Neural cell (in vitro differentiated cells): ENCODE measurements around the gene GRIP1. TPM values are rescaled to one million over a fixed set of nuclear protein-coding genes. Genes with fewer than 3 reads are reported as not detected.

ENCODE experiments used
- H2AFZ ChIP-seq: fragments of 200-600, 300-800 bp; sonication (generic), shearing (Covaris generic); 2 replicates; pipeline ENCODE4 v1.6.0; 2014; ENCODE audit warnings: low read depth, mild to moderate bottlenecking, antibody characterized with exemption, low read length, moderate library complexity
- H3F3A ChIP-seq: fragments of 200-600 bp; shearing (Covaris generic); 2 replicates; pipeline ENCODE4 v1.6.1; 2016; ENCODE audit warnings: mild to moderate bottlenecking, moderate library complexity, mixed read lengths, antibody characterized with exemption, low read length; ENCODE audit not compliant: insufficient read depth, poor library complexity, severe bottlenecking
- H3K27ac ChIP-seq: fragments of 200-600, 300-800 bp; sonication (generic), shearing (Covaris generic); 2 replicates; pipeline ENCODE4 v1.5.1; 2014; ENCODE audit warnings: mild to moderate bottlenecking, low read length, moderate library complexity
- H3K27me3 ChIP-seq: fragments of 300-800, 200-600 bp; sonication (generic), shearing (Covaris generic); 2 replicates; pipeline ENCODE4 v1.6.0; 2014; ENCODE audit warnings: mild to moderate bottlenecking, low read depth, low read length, moderate library complexity; ENCODE audit not compliant: insufficient read depth
- H3K36me3 ChIP-seq: fragments of 300-800, 200-600 bp; sonication (generic), shearing (Covaris generic); 2 replicates; pipeline ENCODE4 v1.5.1; 2014; ENCODE audit warnings: mild to moderate bottlenecking, antibody characterized with exemption, low read length, moderate library complexity; ENCODE audit not compliant: insufficient read depth
- H3K4me2 ChIP-seq: fragments of 300-800, 200-600 bp; sonication (generic), shearing (Covaris generic); 2 replicates; pipeline ENCODE4 v1.6.0; 2014; ENCODE audit warnings: mild to moderate bottlenecking, low read length
- H3K4me3 ChIP-seq: fragments of 300-800, 200-600 bp; sonication (generic), shearing (Covaris generic); 2 replicates; pipeline ENCODE4 v1.5.1; 2014; ENCODE audit warnings: mild to moderate bottlenecking, low read length, moderate library complexity
- H3K79me2 ChIP-seq: fragments of 200-600 bp; shearing (Covaris generic); replicated peaks from 2 replicates; pipeline ENCODE4 v1.6.0; 2014; ENCODE audit warnings: mild to moderate bottlenecking, low read length, moderate library complexity; ENCODE audit not compliant: insufficient read depth
- H3K9ac ChIP-seq: fragments of 300-800, 200-600 bp; sonication (generic), shearing (Covaris generic); 2 replicates; pipeline ENCODE4 v1.6.1; 2016; ENCODE audit warnings: mild to moderate bottlenecking, low read length, mixed read lengths
- H3K9me2 ChIP-seq: fragments of 200-600 bp; shearing (Covaris generic); 2 replicates; pipeline ENCODE4 v1.6.1; 2016; ENCODE audit warnings: mild to moderate bottlenecking, low read length, mixed read lengths; ENCODE audit not compliant: insufficient read depth
- H3K9me3 ChIP-seq: fragments of 200-600, 300-800 bp; sonication (generic), shearing (Covaris generic); 2 replicates; pipeline ENCODE4 v1.6.1; 2016; ENCODE audit warnings: mild to moderate bottlenecking, mixed run types, low read length, moderate library complexity, mixed read lengths
- H4K20me1 ChIP-seq: fragments of 200-600 bp; shearing (Covaris generic); 2 replicates; pipeline ENCODE4 v1.6.1; 2016; ENCODE audit warnings: mild to moderate bottlenecking, mixed run types; ENCODE audit not compliant: insufficient read depth
- EP300 ChIP-seq: fragments of 450-650 bp; conservative IDR thresholded peaks from 2 replicates; pipeline ENCODE4 v1.6.1; 2014; ENCODE audit warnings: antibody characterized with exemption, mild to moderate bottlenecking, moderate library complexity; ENCODE audit not compliant: poor library complexity, severe bottlenecking
- EZH2 ChIP-seq: fragments of 200-600, 300-800 bp; shearing (Covaris generic), sonication (generic); IDR thresholded peaks from 2 replicates; pipeline ENCODE4 v1.6.1; 2014; ENCODE audit warnings: antibody characterized with exemption, low read length, borderline replicate concordance, mild to moderate bottlenecking; ENCODE audit not compliant: insufficient read depth, poor library complexity, severe bottlenecking
- MXI1 ChIP-seq: fragments of 450-650 bp; conservative IDR thresholded peaks from 2 replicates; pipeline ENCODE4 v1.6.1; 2014; ENCODE audit warnings: antibody characterized with exemption, mild to moderate bottlenecking; ENCODE audit not compliant: poor library complexity, severe bottlenecking
- POLR2AphosphoS5 ChIP-seq: IDR thresholded peaks from 2 replicates; pipeline ENCODE4 v1.6.1; 2012
- RAD21 ChIP-seq: fragments of 450-650 bp; conservative IDR thresholded peaks from 2 replicates; pipeline ENCODE4 v1.6.1; 2014; ENCODE audit warnings: antibody characterized with exemption, mild to moderate bottlenecking, moderate library complexity
- SMC3 ChIP-seq: fragments of 450-650 bp; conservative IDR thresholded peaks from 2 replicates; pipeline ENCODE4 v1.6.1; 2014; ENCODE audit warnings: antibody characterized with exemption, mild to moderate bottlenecking, moderate library complexity; ENCODE audit not compliant: poor library complexity
- TAF1 ChIP-seq: IDR thresholded peaks from 2 replicates; pipeline ENCODE4 v1.6.1; 2012; ENCODE audit warnings: low read depth
- polyA plus RNA-seq: library from polyadenylated mRNA; depleted of rRNA; stranded (reverse); fragments of >200 nt; gene quantifications from 2 replicates; pipeline ENCODE4 v1.2.3, GENCODE V29; 2014
- TF ChIP-seq, protein P1 (sequence below): IDR thresholded peaks from 2 replicates; pipeline ENCODE4 v1.6.1; 2012; ENCODE audit warnings: borderline replicate concordance
- TF ChIP-seq, protein P2 (sequence below): fragments of 450-650 bp; IDR thresholded peaks from 2 replicates; pipeline ENCODE4 v1.5.1; 2014; ENCODE audit warnings: antibody characterized with exemption, mild to moderate bottlenecking, moderate library complexity; ENCODE audit not compliant: poor library complexity, severe bottlenecking

The GRIP1 gene
- polyA plus RNA-seq, 1 donor from 2014 or later = 41.1 TPM

DNA sequence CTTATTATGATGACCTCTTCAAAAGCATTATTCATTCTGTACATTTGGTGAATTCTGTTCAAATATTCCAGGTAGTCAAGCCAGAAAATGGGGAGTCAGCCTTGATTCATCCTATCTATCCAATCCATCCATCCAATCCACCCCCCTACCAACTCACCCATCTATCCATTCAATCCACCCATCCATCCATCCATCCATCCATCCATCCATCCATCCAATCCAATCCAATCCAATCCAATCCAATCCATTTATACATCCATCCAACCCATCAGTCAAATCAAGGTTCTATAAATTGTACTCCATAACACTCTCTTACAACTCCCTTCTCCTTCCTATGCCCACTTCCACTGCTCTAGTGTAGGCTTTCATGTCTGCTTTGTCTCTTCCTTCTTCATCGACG lies 35.8 kb upstream of the GRIP1 start:
- Histone ChIP-seq H2AFZ (no peak overlapping the region), H3K27me3 (no peaks in the 10 kb centered on the region), H3F3A (no peaks in the 10 kb centered on the region), H3K9me2 (no peaks in the 10 kb centered on the region), H3K9ac (no peak overlapping the region), H3K4me3 (no peak overlapping the region), H3K36me3 (no peaks in the 10 kb centered on the region), H3K27ac (no peak overlapping the region), H4K20me1 (no peaks in the 10 kb centered on the region), H3K9me3 (no peaks in the 10 kb centered on the region), H3K4me2 (no peak overlapping the region), H3K79me2 (no peaks in the 10 kb centered on the region)
- TF ChIP-seq MXI1 (no peak), EZH2 (no peak), EP300 (no peak), SMC3 (no peak), RAD21 (no peak), TAF1 (no peak), POLR2AphosphoS5 (no peak)
- TF ChIP-seq, protein P1, sequence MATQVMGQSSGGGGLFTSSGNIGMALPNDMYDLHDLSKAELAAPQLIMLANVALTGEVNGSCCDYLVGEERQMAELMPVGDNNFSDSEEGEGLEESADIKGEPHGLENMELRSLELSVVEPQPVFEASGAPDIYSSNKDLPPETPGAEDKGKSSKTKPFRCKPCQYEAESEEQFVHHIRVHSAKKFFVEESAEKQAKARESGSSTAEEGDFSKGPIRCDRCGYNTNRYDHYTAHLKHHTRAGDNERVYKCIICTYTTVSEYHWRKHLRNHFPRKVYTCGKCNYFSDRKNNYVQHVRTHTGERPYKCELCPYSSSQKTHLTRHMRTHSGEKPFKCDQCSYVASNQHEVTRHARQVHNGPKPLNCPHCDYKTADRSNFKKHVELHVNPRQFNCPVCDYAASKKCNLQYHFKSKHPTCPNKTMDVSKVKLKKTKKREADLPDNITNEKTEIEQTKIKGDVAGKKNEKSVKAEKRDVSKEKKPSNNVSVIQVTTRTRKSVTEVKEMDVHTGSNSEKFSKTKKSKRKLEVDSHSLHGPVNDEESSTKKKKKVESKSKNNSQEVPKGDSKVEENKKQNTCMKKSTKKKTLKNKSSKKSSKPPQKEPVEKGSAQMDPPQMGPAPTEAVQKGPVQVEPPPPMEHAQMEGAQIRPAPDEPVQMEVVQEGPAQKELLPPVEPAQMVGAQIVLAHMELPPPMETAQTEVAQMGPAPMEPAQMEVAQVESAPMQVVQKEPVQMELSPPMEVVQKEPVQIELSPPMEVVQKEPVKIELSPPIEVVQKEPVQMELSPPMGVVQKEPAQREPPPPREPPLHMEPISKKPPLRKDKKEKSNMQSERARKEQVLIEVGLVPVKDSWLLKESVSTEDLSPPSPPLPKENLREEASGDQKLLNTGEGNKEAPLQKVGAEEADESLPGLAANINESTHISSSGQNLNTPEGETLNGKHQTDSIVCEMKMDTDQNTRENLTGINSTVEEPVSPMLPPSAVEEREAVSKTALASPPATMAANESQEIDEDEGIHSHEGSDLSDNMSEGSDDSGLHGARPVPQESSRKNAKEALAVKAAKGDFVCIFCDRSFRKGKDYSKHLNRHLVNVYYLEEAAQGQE = no peak
- TF ChIP-seq, protein P2, sequence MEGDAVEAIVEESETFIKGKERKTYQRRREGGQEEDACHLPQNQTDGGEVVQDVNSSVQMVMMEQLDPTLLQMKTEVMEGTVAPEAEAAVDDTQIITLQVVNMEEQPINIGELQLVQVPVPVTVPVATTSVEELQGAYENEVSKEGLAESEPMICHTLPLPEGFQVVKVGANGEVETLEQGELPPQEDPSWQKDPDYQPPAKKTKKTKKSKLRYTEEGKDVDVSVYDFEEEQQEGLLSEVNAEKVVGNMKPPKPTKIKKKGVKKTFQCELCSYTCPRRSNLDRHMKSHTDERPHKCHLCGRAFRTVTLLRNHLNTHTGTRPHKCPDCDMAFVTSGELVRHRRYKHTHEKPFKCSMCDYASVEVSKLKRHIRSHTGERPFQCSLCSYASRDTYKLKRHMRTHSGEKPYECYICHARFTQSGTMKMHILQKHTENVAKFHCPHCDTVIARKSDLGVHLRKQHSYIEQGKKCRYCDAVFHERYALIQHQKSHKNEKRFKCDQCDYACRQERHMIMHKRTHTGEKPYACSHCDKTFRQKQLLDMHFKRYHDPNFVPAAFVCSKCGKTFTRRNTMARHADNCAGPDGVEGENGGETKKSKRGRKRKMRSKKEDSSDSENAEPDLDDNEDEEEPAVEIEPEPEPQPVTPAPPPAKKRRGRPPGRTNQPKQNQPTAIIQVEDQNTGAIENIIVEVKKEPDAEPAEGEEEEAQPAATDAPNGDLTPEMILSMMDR = no peak

DNA sequence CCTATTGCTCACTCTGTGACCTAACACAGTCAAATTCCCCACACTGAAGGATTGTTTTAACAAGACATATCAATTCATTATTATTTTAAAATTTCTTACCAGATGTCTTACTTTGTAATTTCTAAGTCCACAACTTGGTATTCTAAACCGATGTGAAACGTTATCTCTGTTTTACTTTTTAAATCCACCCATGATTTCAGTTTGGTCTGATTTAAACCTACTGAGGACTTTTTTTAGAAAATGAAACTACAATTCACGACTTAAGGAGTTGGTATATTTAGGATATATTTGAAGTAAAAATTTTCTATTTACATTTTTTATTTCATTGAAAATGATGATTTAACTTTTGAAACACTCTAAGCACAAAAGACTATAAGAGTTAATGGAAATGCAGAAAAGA lies 35.1 kb upstream of the GRIP1 start:
- Histone ChIP-seq H3F3A (no peaks in the 10 kb centered on the region), H3K27ac (no peak overlapping the region), H4K20me1 (no peaks in the 10 kb centered on the region), H3K9ac (no peak overlapping the region), H3K4me3 (no peak overlapping the region), H3K36me3 (no peaks in the 10 kb centered on the region), H3K9me3 (no peaks in the 10 kb centered on the region), H2AFZ (no peak overlapping the region), H3K4me2 (no peak overlapping the region), H3K79me2 (no peaks in the 10 kb centered on the region), H3K9me2 (no peaks in the 10 kb centered on the region), H3K27me3 (no peaks in the 10 kb centered on the region)
- TF ChIP-seq, protein P1 = no peak
- TF ChIP-seq EZH2 (no peak), RAD21 (no peak), SMC3 (no peak), TAF1 (no peak), POLR2AphosphoS5 (no peak), MXI1 (no peak), EP300 (no peak)
- TF ChIP-seq, protein P2 = no peak
